ENCODE results near the gene GAPDH. TPM values are rescaled to one million over a fixed set of nuclear protein-coding genes. Genes with fewer than 3 reads are reported as not detected.

GAPDH gene
- total RNA-seq, 1 experiment from 2014 or later = 4,776 TPM

DNA sequence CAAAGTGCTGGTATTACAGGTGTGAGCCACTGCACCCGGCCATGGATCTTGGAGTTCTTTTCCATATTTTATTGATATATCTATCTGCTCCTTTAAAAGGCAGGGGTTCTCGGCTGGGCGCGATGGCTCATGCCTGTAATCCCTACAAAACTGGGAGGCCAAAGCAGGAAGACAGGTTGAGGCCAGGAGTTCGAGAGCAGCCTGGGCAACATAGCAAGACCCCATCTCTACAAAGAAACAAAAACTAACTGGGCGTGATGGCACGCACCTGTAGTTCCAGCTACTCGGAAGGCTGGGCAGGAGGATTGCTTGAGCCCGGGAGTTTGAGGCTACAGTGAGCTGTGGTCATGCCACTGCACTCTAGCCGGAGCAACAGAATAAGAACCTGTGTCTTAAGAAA is 12.1 kb upstream of the GAPDH start:
- peaks cover 96% of the 10 kb centered on the region for H3K36me3 ChIP-seq
- no peak overlapping the region for H3K27ac ChIP-seq
- no peaks in the 10 kb centered on the region for H3K27me3 ChIP-seq
- DNase-seq = no peak
- H3K4me1 ChIP-seq = no peaks in the 10 kb centered on the region
- no peak overlapping the region for H3K4me3 ChIP-seq
- H3K9me3 ChIP-seq (replicated peaks) = no peaks in the 10 kb centered on the region

DNA sequence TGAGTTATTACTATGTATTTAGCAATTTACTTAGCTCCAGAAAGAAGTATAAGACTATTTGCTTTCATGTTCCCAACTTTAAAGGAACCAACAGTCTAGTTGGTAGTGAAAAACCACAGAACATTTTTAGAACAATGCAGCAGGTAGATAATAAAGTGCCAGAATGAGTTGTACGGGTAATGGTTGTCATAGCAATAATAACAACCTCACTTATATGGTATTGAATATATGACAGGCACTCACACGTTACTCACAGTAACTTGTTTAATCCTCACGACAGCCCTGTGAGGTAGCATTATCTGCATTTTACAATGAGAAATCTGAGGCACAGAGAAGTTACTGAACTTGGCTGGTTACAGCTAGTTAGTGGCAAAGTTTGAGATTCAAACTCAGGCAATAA is 10.6 kb upstream of the GAPDH start:
- H3K9me3 ChIP-seq (replicated peaks) = no peaks in the 10 kb centered on the region
- peaks cover 98% of the 10 kb centered on the region for H3K36me3 ChIP-seq
- DNase-seq = no peak
- H3K4me3 ChIP-seq = no peak overlapping the region
- no peak overlapping the region for H3K27ac ChIP-seq
- H3K27me3 ChIP-seq = no peaks in the 10 kb centered on the region
- H3K4me1 ChIP-seq = no peaks in the 10 kb centered on the region

- no peaks in the 10 kb centered on the region for H3K4me1 ChIP-seq
- H3K9me3 ChIP-seq (replicated peaks) = no peaks in the 10 kb centered on the region
- H3K4me3 ChIP-seq = no peak overlapping the region
- H3K27me3 ChIP-seq = no peaks in the 10 kb centered on the region
- DNase-seq = no peak
- no peak overlapping the region for H3K27ac ChIP-seq
- peaks cover 98% of the 10 kb centered on the region for H3K36me3 ChIP-seq
Observed at GRCh38 chr12:6524648-6525047, 9.7 kb upstream of the GAPDH start.

DNA sequence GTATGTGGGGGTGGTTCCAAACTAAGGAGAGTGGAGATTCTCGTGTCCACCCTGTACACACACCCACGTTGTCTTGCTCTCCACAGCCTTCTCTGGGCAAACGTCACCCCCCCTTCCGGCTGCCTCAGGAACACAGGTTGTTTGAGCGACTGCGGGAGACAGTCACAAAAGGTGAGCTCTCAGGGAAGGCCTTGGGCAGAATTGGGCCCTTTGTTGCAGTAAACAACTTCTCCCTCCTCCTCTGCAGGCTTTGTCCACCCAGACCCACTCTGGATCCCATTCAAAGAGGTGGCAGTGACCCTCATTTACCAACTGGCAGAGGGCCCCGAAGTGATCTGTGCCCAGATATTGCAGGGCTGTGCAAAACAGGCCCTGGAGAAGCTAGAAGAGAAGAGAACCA is 8.1 kb upstream of the GAPDH start:
- H3K27ac ChIP-seq = no peak overlapping the region
- peaks cover 98% of the 10 kb centered on the region for H3K36me3 ChIP-seq
- H3K4me1 ChIP-seq = no peaks in the 10 kb centered on the region
- H3K9me3 ChIP-seq (replicated peaks) = no peaks in the 10 kb centered on the region
- no peak overlapping the region for H3K4me3 ChIP-seq
- DNase-seq = no peak
- H3K27me3 ChIP-seq = no peaks in the 10 kb centered on the region

DNA sequence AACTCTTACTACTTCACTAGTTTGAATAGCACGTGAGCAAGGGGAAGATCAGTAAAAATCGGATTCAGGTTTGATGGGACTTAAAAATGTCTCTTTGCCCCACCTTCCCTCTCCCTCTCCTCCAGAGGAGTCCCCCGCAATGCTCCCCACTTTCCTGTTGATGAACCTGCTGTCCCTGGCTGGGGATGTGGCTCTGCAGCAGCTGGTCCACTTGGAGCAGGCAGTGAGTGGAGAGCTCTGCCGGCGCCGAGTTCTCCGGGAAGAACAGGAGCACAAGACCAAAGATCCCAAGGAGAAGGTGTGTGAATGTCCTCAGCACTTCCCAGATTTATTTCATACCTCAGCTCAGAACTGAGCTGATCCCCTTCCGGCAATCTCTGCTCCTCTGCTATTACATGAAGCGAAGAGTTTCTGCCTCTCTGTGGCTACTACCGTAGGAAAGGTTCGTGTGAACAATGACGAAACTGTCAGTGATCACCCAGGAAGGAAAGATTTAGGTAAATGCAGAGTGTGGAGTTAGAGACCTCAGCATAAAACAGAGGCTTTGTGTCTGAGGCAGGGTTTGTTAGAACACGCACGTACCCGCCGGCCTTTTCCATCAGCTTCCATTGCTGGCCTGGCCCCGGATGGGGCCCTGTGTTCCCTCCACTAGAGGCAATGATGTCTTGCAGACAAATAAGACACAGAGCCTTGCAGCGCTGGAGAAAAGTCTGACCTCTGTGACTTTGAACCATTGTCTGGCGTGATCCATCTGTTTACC is 7.4 kb upstream of the GAPDH start:
- Histone ChIP-seq H3K9me3 (replicated peaks) (no peaks in the 10 kb centered on the region), H3K27ac (no peak overlapping the region), H3K4me1 (peaks cover under 1% of the 10 kb centered on the region; the same call in 1 of the 2 replicates), H3K36me3 (peaks cover 95% of the 10 kb centered on the region), H3K27me3 (no peaks in the 10 kb centered on the region), H3K4me3 (no peak overlapping the region)
- DNase-seq = no peak

DNA sequence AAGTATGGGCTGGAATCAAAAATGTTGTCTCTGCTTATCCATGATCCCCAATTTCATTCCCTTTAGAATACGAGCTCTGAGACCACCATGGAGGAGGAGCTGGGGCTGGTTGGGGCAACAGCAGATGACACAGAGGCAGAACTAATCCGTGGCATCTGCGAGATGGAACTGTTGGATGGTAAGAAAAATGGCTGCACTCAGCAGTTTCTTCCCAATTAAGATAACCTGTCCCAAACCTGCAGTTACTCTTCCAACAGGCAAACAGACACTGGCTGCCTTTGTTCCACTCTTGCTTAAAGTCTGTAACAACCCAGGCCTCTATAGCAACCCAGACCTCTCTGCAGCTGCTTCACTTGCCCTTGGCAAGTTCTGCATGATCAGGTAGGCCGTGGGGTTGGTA is 6.6 kb upstream of the GAPDH start:
- no peak for DNase-seq
- peaks cover 87% of the 10 kb centered on the region for H3K36me3 ChIP-seq
- no peaks in the 10 kb centered on the region for H3K9me3 ChIP-seq (replicated peaks)
- H3K4me1 ChIP-seq = peaks cover 8% of the 10 kb centered on the region; the same call in 1 of the 2 replicates
- H3K27ac ChIP-seq = no peak overlapping the region
- no peaks in the 10 kb centered on the region for H3K27me3 ChIP-seq
- H3K4me3 ChIP-seq = no peak overlapping the region

DNA sequence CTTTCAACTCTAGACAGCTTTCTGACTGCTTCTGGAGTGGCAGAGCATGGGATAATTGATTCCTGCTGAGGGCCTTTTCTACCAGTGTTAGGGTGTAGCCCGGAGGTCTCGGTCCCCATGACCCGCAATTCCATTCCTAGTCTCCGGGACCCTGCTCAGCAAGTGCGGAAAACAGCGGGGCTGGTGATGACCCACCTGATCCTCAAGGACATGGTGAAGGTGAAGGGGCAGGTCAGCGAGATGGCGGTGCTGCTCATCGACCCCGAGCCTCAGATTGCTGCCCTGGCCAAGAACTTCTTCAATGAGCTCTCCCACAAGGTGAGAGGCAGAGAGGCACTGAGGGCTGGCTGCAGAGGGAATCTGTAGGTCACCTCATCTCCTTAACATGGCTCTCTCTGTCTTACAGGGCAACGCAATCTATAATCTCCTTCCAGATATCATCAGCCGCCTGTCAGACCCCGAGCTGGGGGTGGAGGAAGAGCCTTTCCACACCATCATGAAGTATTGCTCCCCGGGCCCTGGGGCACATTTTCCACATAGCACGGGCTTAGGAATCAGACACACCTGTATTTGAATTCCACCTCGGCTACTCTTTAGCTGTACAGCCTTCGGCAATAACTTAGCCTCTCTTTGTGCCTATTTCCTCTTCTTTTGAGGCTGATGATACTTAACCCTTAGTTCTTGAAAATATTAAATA is 5.6 kb upstream of the GAPDH start:
- H3K4me1 ChIP-seq = peaks cover 10% of the 10 kb centered on the region; the same call in 1 of the 2 replicates
- no peak overlapping the region for H3K27ac ChIP-seq
- no peak overlapping the region for H3K4me3 ChIP-seq
- DNase-seq = no peak
- H3K27me3 ChIP-seq = no peaks in the 10 kb centered on the region
- H3K36me3 ChIP-seq = peaks cover 78% of the 10 kb centered on the region
- H3K9me3 ChIP-seq (replicated peaks) = no peaks in the 10 kb centered on the region

DNA sequence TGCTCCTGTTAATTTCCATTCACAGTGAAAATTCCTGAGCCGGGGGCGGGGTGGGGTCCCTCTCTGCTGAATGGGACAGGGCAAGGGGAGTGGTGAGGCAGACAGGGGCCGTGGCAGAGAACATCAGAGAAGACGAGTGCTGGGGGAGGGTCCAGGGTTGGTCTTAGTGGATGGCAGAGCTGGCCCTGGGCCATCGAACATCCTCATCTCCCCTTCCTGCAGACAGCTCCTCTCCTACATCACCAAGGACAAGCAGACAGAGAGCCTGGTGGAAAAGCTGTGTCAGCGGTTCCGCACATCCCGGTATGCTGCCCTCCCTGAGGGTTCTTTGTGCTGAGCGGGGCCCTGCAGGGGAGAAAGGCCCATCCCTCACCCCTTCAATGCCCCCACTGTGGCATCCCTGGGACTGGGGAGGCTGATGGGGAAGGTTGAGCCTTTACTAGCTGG is 5.0 kb upstream of the GAPDH start:
- peaks cover 71% of the 10 kb centered on the region for H3K36me3 ChIP-seq
- no peaks in the 10 kb centered on the region for H3K27me3 ChIP-seq
- peaks cover 10% of the 10 kb centered on the region; the same call in 1 of the 2 replicates for H3K4me1 ChIP-seq
- no peaks in the 10 kb centered on the region for H3K9me3 ChIP-seq (replicated peaks)
- no peak for DNase-seq
- no peak overlapping the region for H3K27ac ChIP-seq
- H3K4me3 ChIP-seq = no peak overlapping the region

GRCh38 chr12:6530576-6531260 is 3.6 kb upstream of the GAPDH start:
- Histone ChIP-seq H3K9me3 (replicated peaks) (no peaks in the 10 kb centered on the region), H3K4me1 (peaks cover 10% of the 10 kb centered on the region; the same call in 1 of the 2 replicates), H3K4me3 (no peak overlapping the region), H3K27me3 (no peaks in the 10 kb centered on the region), H3K27ac (no peak overlapping the region), H3K36me3 (peaks cover 68% of the 10 kb centered on the region)
- no peak for DNase-seq

DNA sequence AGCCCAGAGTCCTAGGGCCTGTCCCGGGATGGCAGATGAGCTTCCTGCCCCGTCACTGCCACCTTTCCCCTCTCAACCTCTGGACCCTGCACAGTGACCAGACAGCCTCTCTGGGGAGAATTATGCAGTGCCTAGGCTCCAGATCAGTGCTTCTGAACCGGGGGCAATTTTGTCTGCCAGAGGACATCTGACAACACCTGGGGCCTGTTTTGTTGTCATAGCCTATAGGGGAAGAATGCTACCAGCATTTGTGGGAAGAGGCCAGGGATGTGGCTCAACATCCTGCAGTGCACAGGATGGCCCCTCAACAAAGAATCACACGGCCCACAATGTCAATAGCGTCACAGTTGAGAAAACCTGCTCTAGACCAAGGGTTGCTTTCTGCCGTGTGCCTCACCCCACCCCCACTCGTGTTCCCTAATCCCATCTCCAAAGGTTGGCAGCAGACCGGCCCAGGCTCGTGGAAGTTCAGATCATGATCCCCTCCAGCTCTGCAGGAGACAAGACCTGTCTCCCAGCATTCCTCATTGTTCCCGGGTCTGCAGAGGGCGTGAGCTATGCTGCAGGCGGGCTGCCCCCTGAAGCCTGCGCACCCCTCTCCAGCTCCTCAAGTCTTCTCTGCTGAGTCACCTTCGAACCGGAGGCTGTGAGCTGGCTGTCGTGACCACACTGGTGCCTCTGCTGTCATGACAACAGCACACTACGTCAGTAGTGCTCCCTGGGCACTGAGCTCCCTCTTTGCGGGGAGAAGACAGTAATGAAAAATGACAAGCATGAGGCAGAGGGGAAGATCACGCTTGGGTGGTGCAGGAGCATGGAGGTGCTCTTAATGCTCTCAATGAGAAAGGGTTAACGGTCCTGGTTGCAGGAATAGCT is 2.0 kb upstream of the GAPDH start:
- H3K4me1 ChIP-seq = peaks cover 18% of the 10 kb centered on the region; the same call in 1 of the 2 replicates
- peaks cover 68% of the 10 kb centered on the region for H3K36me3 ChIP-seq
- H3K4me3 ChIP-seq = peak overlapping the region; percentile 94
- no peaks in the 10 kb centered on the region for H3K27me3 ChIP-seq
- peak overlapping the region; percentile 93 for H3K27ac ChIP-seq
- no peaks in the 10 kb centered on the region for H3K9me3 ChIP-seq (replicated peaks)
- peak; percentile 49 to 60 for DNase-seq

GRCh38 chr12:6532927-6533652 is 1.2 kb upstream of the GAPDH start:
- Histone ChIP-seq H3K4me1 (peaks cover 18% of the 10 kb centered on the region; the same call in 1 of the 2 replicates), H3K4me3 (peak overlapping the region; percentile 94), H3K36me3 (peaks cover 66% of the 10 kb centered on the region), H3K9me3 (replicated peaks) (no peaks in the 10 kb centered on the region), H3K27ac (peak overlapping the region; percentile 93), H3K27me3 (no peaks in the 10 kb centered on the region)
- peak; percentile 88 to 91 for DNase-seq

DNA sequence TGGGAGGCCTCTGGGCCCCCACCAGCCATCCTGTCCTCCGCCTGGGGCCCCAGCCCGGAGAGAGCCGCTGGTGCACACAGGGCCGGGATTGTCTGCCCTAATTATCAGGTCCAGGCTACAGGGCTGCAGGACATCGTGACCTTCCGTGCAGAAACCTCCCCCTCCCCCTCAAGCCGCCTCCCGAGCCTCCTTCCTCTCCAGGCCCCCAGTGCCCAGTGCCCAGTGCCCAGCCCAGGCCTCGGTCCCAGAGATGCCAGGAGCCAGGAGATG is 729 bp upstream of the GAPDH start:
- H3K36me3 ChIP-seq = peaks cover 66% of the 10 kb centered on the region
- H3K9me3 ChIP-seq (replicated peaks) = no peaks in the 10 kb centered on the region
- peak overlapping the region; percentile 93 for H3K27ac ChIP-seq
- H3K27me3 ChIP-seq = no peaks in the 10 kb centered on the region
- peaks cover 18% of the 10 kb centered on the region; the same call in 1 of the 2 replicates for H3K4me1 ChIP-seq
- H3K4me3 ChIP-seq = peak overlapping the region; percentile 94
- DNase-seq = no peak

- Histone ChIP-seq H3K4me1 (peaks cover 18% of the 10 kb centered on the region; the same call in 1 of the 2 replicates), H3K4me3 (peak overlapping the region; percentile 94), H3K27me3 (no peaks in the 10 kb centered on the region), H3K27ac (peak overlapping the region; percentile 93), H3K9me3 (replicated peaks) (no peaks in the 10 kb centered on the region), H3K36me3 (peaks cover 59% of the 10 kb centered on the region)
- no peak for DNase-seq
Observed at GRCh38 chr12:6534695-6534944, 303 bp downstream of the GAPDH start.
